Lower leg skin (tissue), 3 donors: Measurements from ENCODE around the gene CADM1.

Experiments
- POLR2A ChIP-seq, 2 donors: fragments of 450-650 bp; IDR thresholded peaks; one replicate each; pipeline ENCODE4 v1.6.1; 2016 to 2017; ENCODE audit warnings: antibody characterized with exemption in 2 of 2, mild to moderate bottlenecking in 1 of 2, moderate library complexity in 1 of 2
- TF ChIP-seq, protein P1 (sequence below), 3 donors: fragments of 450-650 bp; IDR thresholded peaks; one replicate each; pipeline ENCODE4 v1.5.1; 2016; ENCODE audit warnings: antibody characterized with exemption in 3 of 3, mild to moderate bottlenecking in 3 of 3, moderate library complexity in 2 of 3

DNA sequence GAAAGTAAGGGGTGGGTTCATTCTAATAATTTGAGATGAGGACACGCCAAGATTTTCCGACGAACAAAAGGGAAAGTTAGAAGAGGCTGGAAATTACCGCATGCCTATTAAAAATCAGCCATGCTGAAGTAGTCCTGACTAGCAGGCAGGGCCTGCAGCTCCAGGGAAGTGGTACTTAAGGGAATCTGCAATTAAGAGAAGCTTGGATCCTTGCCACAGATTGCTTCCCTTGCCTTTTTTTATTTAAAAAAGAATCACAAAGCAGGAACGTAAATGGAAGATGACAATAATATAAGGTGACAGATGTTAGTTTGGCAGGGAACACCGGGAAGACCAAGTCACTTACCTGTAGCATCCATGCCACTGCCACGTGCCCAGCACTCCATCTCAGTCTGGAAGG lies 359.3 kb downstream of the CADM1 start:
- TF ChIP-seq POLR2A (IDR thresholded peaks at IDR 0.05): no peak
- TF ChIP-seq, protein P1, sequence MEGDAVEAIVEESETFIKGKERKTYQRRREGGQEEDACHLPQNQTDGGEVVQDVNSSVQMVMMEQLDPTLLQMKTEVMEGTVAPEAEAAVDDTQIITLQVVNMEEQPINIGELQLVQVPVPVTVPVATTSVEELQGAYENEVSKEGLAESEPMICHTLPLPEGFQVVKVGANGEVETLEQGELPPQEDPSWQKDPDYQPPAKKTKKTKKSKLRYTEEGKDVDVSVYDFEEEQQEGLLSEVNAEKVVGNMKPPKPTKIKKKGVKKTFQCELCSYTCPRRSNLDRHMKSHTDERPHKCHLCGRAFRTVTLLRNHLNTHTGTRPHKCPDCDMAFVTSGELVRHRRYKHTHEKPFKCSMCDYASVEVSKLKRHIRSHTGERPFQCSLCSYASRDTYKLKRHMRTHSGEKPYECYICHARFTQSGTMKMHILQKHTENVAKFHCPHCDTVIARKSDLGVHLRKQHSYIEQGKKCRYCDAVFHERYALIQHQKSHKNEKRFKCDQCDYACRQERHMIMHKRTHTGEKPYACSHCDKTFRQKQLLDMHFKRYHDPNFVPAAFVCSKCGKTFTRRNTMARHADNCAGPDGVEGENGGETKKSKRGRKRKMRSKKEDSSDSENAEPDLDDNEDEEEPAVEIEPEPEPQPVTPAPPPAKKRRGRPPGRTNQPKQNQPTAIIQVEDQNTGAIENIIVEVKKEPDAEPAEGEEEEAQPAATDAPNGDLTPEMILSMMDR (IDR thresholded peaks at IDR 0.05): no peak
